HG03354 (cell line): ENCODE results near the gene IQSEC3.

Source experiments
- ATAC-seq: cut with Tn5 transposase; IDR thresholded peaks from one replicate; pipeline ENCODE4 v1.9.1; 2021; ENCODE audit warnings: mild to moderate bottlenecking; ENCODE audit not compliant: unreplicated experiment, poor library complexity, severe bottlenecking

The IQSEC3 gene

GRCh38 chr12:220946-221550 is 154.5 kb downstream of the IQSEC3 start:
- ATAC-seq, result no peak

- ATAC-seq, result no peak
Measured at GRCh38 chr12:221736-222135, 155.2 kb downstream of the IQSEC3 start.

- no peak for ATAC-seq
Measured at GRCh38 chr12:223841-224240, 157.3 kb downstream of the IQSEC3 start.

- ATAC-seq, result no peak
Measured at GRCh38 chr12:224330-224729, 157.8 kb downstream of the IQSEC3 start.

GRCh38 chr12:225012-225411 is 158.4 kb downstream of the IQSEC3 start:
- no peak for ATAC-seq

GRCh38 chr12:226401-226800 is 159.8 kb downstream of the IQSEC3 start:
- no peak for ATAC-seq

- no peak for ATAC-seq
Measured at GRCh38 chr12:227286-227915, 160.8 kb downstream of the IQSEC3 start.
